Peyer's patch (tissue), 4 donors: ENCODE measurements around the gene TM7SF2.

Experiments used
- POLR2A ChIP-seq, 2 donors: fragments of 450-650 bp; IDR thresholded peaks; one replicate each; pipeline ENCODE4 v1.5.1; 2017; ENCODE audit warnings: antibody characterized with exemption in 2 of 2, mild to moderate bottlenecking in 2 of 2, moderate library complexity in 2 of 2
- TF ChIP-seq, protein P1 (sequence below), 6 experiments: fragments of 450-650 bp in 4 of 6; fragments of 200-600 bp in 2 of 6; sonication (generic) in 1 of 6; IDR thresholded peaks; one replicate each; pipeline ENCODE4 v1.5.1; 2017 to 2019; ENCODE audit warnings: antibody characterized with exemption in 6 of 6, mild to moderate bottlenecking in 3 of 6, moderate library complexity in 1 of 6

GRCh38 chr11:65156926-65157325 lies 45.3 kb downstream of the TM7SF2 start:
- TF ChIP-seq POLR2A (IDR thresholded peaks at IDR 0.05): no peak
- TF ChIP-seq, protein P1, sequence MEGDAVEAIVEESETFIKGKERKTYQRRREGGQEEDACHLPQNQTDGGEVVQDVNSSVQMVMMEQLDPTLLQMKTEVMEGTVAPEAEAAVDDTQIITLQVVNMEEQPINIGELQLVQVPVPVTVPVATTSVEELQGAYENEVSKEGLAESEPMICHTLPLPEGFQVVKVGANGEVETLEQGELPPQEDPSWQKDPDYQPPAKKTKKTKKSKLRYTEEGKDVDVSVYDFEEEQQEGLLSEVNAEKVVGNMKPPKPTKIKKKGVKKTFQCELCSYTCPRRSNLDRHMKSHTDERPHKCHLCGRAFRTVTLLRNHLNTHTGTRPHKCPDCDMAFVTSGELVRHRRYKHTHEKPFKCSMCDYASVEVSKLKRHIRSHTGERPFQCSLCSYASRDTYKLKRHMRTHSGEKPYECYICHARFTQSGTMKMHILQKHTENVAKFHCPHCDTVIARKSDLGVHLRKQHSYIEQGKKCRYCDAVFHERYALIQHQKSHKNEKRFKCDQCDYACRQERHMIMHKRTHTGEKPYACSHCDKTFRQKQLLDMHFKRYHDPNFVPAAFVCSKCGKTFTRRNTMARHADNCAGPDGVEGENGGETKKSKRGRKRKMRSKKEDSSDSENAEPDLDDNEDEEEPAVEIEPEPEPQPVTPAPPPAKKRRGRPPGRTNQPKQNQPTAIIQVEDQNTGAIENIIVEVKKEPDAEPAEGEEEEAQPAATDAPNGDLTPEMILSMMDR (IDR thresholded peaks at IDR 0.05): no peak
